HepG2 (cell line): ENCODE results near the gene GDF9. TPM values are rescaled to one million over a fixed set of nuclear protein-coding genes. Genes with fewer than 3 reads are reported as not detected.

ENCODE experiments used
- BORCS8-MEF2B ChIP-seq: sonication (generic); formaldehyde crosslinking; IDR thresholded peaks from 2 replicates; pipeline ENCODE4 v1.8.0; 2022; ENCODE audit warnings: mild to moderate bottlenecking, missing genetic modification reagents
- CREB1 ChIP-seq, 2 experiments: fragments of 450-650 bp in 1 of 2; IDR thresholded peaks; 2 replicates each; pipeline ENCODE4 v1.6.1; 2016 to 2017; ENCODE audit warnings: control low read depth in 1 of 2, mild to moderate bottlenecking in 1 of 2, missing compliant biosample characterization in 1 of 2, missing genetic modification characterization in 1 of 2
- EED ChIP-seq: sonication (generic); formaldehyde crosslinking; IDR thresholded peaks from 2 replicates; pipeline ENCODE4 v1.5.0; 2020; ENCODE audit warnings: mild to moderate bottlenecking, missing genetic modification reagents
- ETV6 ChIP-seq: sonication (generic); formaldehyde crosslinking; conservative IDR thresholded peaks from 2 replicates; pipeline ENCODE4 v1.4.0; 2020; ENCODE audit warnings: missing genetic modification reagents
- KAT8 ChIP-seq: IDR thresholded peaks from 2 replicates; pipeline ENCODE4 v1.6.1; 2016; ENCODE audit warnings: missing genetic modification reagents, missing compliant biosample characterization
- NFIB ChIP-seq: sonication (generic); formaldehyde crosslinking; IDR thresholded peaks from 2 replicates; pipeline ENCODE4 v1.9.0; 2021; ENCODE audit warnings: missing genetic modification reagents, mild to moderate bottlenecking, borderline replicate concordance
- NPAS2 ChIP-seq: sonication (generic); formaldehyde crosslinking; IDR thresholded peaks from 2 replicates; pipeline ENCODE4 v1.8.0; 2022; ENCODE audit warnings: mild to moderate bottlenecking, missing genetic modification reagents, borderline replicate concordance
- POLR2AphosphoS2 ChIP-seq: IDR thresholded peaks from 2 replicates; pipeline ENCODE4 v1.6.1; 2011; ENCODE audit warnings: low read depth, low read length, improper control_type of control experiment
- PRDM15 ChIP-seq: sonication (generic); formaldehyde crosslinking; IDR thresholded peaks from 2 replicates; pipeline ENCODE4 v1.4.0; 2020; ENCODE audit warnings: missing genetic modification reagents
- TEF ChIP-seq: sonication (generic); formaldehyde crosslinking; IDR thresholded peaks from 2 replicates; pipeline ENCODE4 v1.5.0; 2020; ENCODE audit warnings: missing genetic modification reagents
- ZBTB43 ChIP-seq: sonication (generic); formaldehyde crosslinking; conservative IDR thresholded peaks from 2 replicates; pipeline ENCODE4 v1.4.0; 2020; ENCODE audit warnings: missing genetic modification reagents
- ZBTB46 ChIP-seq: sonication (generic); formaldehyde crosslinking; IDR thresholded peaks from 2 replicates; pipeline ENCODE4 v1.4.0; 2020; ENCODE audit warnings: mild to moderate bottlenecking, missing genetic modification reagents, borderline replicate concordance
- ZC3H4 ChIP-seq: sonication (generic); formaldehyde crosslinking; IDR thresholded peaks from 2 replicates; pipeline ENCODE4 v1.4.0; 2020; ENCODE audit warnings: missing genetic modification reagents, borderline replicate concordance
- ZFP1 ChIP-seq: IDR thresholded peaks from 2 replicates; pipeline ENCODE4 v1.6.1; 2016
- ZKSCAN1 ChIP-seq: fragments of 150-350 bp; IDR thresholded peaks from 2 replicates; pipeline ENCODE4 v1.6.1; 2014; ENCODE audit warnings: low read length
- ZNF136 ChIP-seq: sonication (generic); formaldehyde crosslinking; IDR thresholded peaks from 2 replicates; pipeline ENCODE4 v1.8.1; 2022; ENCODE audit warnings: low read depth, mild to moderate bottlenecking, moderate library complexity, missing genetic modification reagents
- ZNF24 ChIP-seq: fragments of 450-650 bp; IDR thresholded peaks from 2 replicates; pipeline ENCODE4 v1.6.1; 2017; ENCODE audit warnings: antibody characterized with exemption, mild to moderate bottlenecking
- ZNF256 ChIP-seq: sonication (generic); formaldehyde crosslinking; conservative IDR thresholded peaks from 2 replicates; pipeline ENCODE4 v1.4.0; 2020; ENCODE audit warnings: missing genetic modification reagents
- ZNF260 ChIP-seq: sonication (generic); formaldehyde crosslinking; IDR thresholded peaks from 2 replicates; pipeline ENCODE4 v1.4.0; 2020; ENCODE audit warnings: missing genetic modification reagents, low read depth, mild to moderate bottlenecking, borderline replicate concordance
- ZNF512B ChIP-seq: sonication (generic); formaldehyde crosslinking; IDR thresholded peaks from 2 replicates; pipeline ENCODE4 v1.5.1; 2020; ENCODE audit warnings: missing genetic modification reagents, mild to moderate bottlenecking, borderline replicate concordance
- ZNF616 ChIP-seq: sonication (generic); formaldehyde crosslinking; IDR thresholded peaks from 2 replicates; pipeline ENCODE4 v1.5.0; 2020; ENCODE audit warnings: low read depth, mild to moderate bottlenecking, missing genetic modification reagents
- ZNF768 ChIP-seq: sonication (generic); formaldehyde crosslinking; IDR thresholded peaks from 2 replicates; pipeline ENCODE4 v1.4.0; 2020; ENCODE audit warnings: missing genetic modification reagents
- polyA plus RNA-seq, 8 experiments: library from polyadenylated mRNA; depleted of rRNA in 3 of 8; stranded (reverse) in 7 of 8; unstranded in 1 of 8; fragments of >200 nt; fragmentation: Illumina TruSeq in 4 of 8; extraction: Trizol in 4 of 8; gene quantifications; 2 replicates each; pipeline versions ENCODE4 v1.2.1 to v1.2.3, GENCODE V29; 2011 to 2016; ENCODE audit warnings: low read depth in 4 of 8, missing spikeins in 1 of 8, mixed read lengths in 1 of 8; ENCODE audit not compliant: insufficient read depth in 1 of 8
- total RNA-seq, 5 experiments: library from RNA; depleted of rRNA; stranded (reverse); fragments of >200 nt; fragmentation: Illumina TruSeq; extraction: Trizol; gene quantifications; 2 replicates each; pipeline ENCODE4 v1.2.3, GENCODE V29; 2016; ENCODE audit warnings: low read depth in 1 of 5

GDF9 gene
- total and polyA plus RNA-seq, 2 of the 13 experiments (the other 11 are each of a cell fraction or from before 2014, with no cell fraction given), result 0.33 to 0.38 TPM

- no peak for TF ChIP-seq TEF (CRISPR knock-in tag)
- TF ChIP-seq POLR2AphosphoS2, result no peak
- TF ChIP-seq ZKSCAN1, result no peak
- TF ChIP-seq ZNF512B, result no peak
- no peak for TF ChIP-seq ZFP1 (CRISPR knock-in tag)
- TF ChIP-seq ETV6 (CRISPR knock-in tag), result no peak
- no peak for TF ChIP-seq ZNF24
- no peak for TF ChIP-seq ZNF256
- no peak for TF ChIP-seq ZBTB46
- no peak for TF ChIP-seq ZNF136 (CRISPR knock-in tag)
- TF ChIP-seq ZC3H4 (CRISPR knock-in tag), result no peak
- no peak for TF ChIP-seq BORCS8-MEF2B (CRISPR knock-in tag)
- TF ChIP-seq ZNF616 (CRISPR knock-in tag), result no peak
- TF ChIP-seq CREB1 (IDR thresholded peaks at IDR 0.05), result no peak
- TF ChIP-seq CREB1 (CRISPR knock-in tag; IDR thresholded peaks at IDR 0.05), result no peak
- no peak for TF ChIP-seq ZNF260 (CRISPR knock-in tag)
- TF ChIP-seq ZBTB43 (CRISPR knock-in tag), result no peak
- TF ChIP-seq NPAS2 (CRISPR knock-in tag), result no peak
- no peak for TF ChIP-seq KAT8
- no peak for TF ChIP-seq ZNF768 (CRISPR knock-in tag)
- no peak for TF ChIP-seq NFIB (CRISPR knock-in tag)
- TF ChIP-seq PRDM15 (CRISPR knock-in tag), result no peak
- TF ChIP-seq EED, result no peak
These were observed 39.7 kb upstream of the GDF9 start (continued) for GRCh38 chr5:132905938-132906337.
